HG02885 (cell line): ENCODE results near the gene EME1.
"Not testable (repeated sequence)": the region's sequence is repeated elsewhere in the genome, so short reads cannot be mapped to it uniquely, and the experiment has no call there.

ENCODE experiments used
- ATAC-seq: cut with Tn5 transposase; IDR thresholded peaks from one replicate; pipeline ENCODE4 v1.9.1; 2021; ENCODE audit warnings: mild to moderate bottlenecking; ENCODE audit not compliant: unreplicated experiment, poor library complexity

EME1 gene

GRCh38 chr17:50386510-50386909, 13.5 kb downstream of the EME1 start:
- ATAC-seq = no peak

- ATAC-seq = no peak
These were observed 15.7 kb downstream of the EME1 start for GRCh38 chr17:50388728-50389127.

- no peak for ATAC-seq
These were observed 16.5 kb downstream of the EME1 start for GRCh38 chr17:50389534-50389933.

- no peak for ATAC-seq
These were observed 19.6 kb downstream of the EME1 start for GRCh38 chr17:50392621-50393020.

GRCh38 chr17:50393700-50394099, 20.7 kb downstream of the EME1 start:
- ATAC-seq = no peak

GRCh38 chr17:50394711-50395110, 21.7 kb downstream of the EME1 start:
- no peak for ATAC-seq

GRCh38 chr17:50396261-50397110, 23.5 kb downstream of the EME1 start:
- no peak for ATAC-seq

GRCh38 chr17:50397111-50397918, 24.3 kb downstream of the EME1 start, which contains the start of gene LRRC59:
Gene LRRC59, minus strand, starts transcription at chr17:50397523. Its CDS starts 206 bp downstream, at chr17:50397317.
- ATAC-seq = peak; percentile 99

GRCh38 chr17:50397919-50398285, 24.9 kb downstream of the EME1 start:
- no peak for ATAC-seq

- not testable (repeated sequence) for ATAC-seq
These were observed 25.6 kb downstream of the EME1 start for GRCh38 chr17:50398672-50399071.

GRCh38 chr17:50399591-50399990, 26.6 kb downstream of the EME1 start:
- not testable (repeated sequence) for ATAC-seq

GRCh38 chr17:50405351-50405750, 32.3 kb downstream of the EME1 start:
- ATAC-seq = not testable (repeated sequence)

- no peak for ATAC-seq
These were observed 33.5 kb downstream of the EME1 start for GRCh38 chr17:50406578-50406977.

GRCh38 chr17:50407921-50408320, 34.9 kb downstream of the EME1 start:
- ATAC-seq = no peak

GRCh38 chr17:50412188-50412732, 39.2 kb downstream of the EME1 start:
- ATAC-seq = no peak

GRCh38 chr17:50414808-50415207, 41.8 kb downstream of the EME1 start:
- no peak for ATAC-seq

- not testable (repeated sequence) for ATAC-seq
These were observed 46.5 kb downstream of the EME1 start for GRCh38 chr17:50419577-50419976.

GRCh38 chr17:50420419-50421112, 47.5 kb downstream of the EME1 start:
- ATAC-seq = no peak

- ATAC-seq = no peak
These were observed 48.5 kb downstream of the EME1 start for GRCh38 chr17:50421308-50422051.

GRCh38 chr17:50422738-50423137, 49.7 kb downstream of the EME1 start:
- no peak for ATAC-seq
